ENCODE data around the gene SMIM35.
"Not testable (repeated sequence)": the region's sequence is repeated elsewhere in the genome, so short reads cannot be mapped to it uniquely, and the experiment has no call there.

SMIM35 gene

GRCh38 chr11:118079491-118079890 is 7.3 kb downstream of the SMIM35 start:
- DNase-seq, result no peak

- no peak for DNase-seq
These were observed 7.8 kb downstream of the SMIM35 start for GRCh38 chr11:118078911-118079411.

GRCh38 chr11:118076754-118077281 is 9.9 kb downstream of the SMIM35 start, which contains the start of gene TMPRSS4:
TMPRSS4 (plus strand) TSS chr11:118077078; CDS start chr11:118077303, 225 bp downstream.
- DNase-seq, result no peak

GRCh38 chr11:118074785-118075184 is 12.0 kb downstream of the SMIM35 start:
- DNase-seq, result no peak

GRCh38 chr11:118074091-118074685 is 12.6 kb downstream of the SMIM35 start:
- no peak for DNase-seq

- no peak for DNase-seq
These were observed 13.2 kb downstream of the SMIM35 start for GRCh38 chr11:118073554-118073953.

- DNase-seq, result no peak
These were observed 15.2 kb downstream of the SMIM35 start for GRCh38 chr11:118071416-118072030.

GRCh38 chr11:118068945-118069612 is 17.7 kb downstream of the SMIM35 start:
- DNase-seq, result no peak

GRCh38 chr11:118068206-118068944 is 18.4 kb downstream of the SMIM35 start:
- no peak for DNase-seq

- no peak for DNase-seq
These were observed 19.8 kb downstream of the SMIM35 start for GRCh38 chr11:118067006-118067405.

GRCh38 chr11:118065384-118065783 is 21.4 kb downstream of the SMIM35 start:
- DNase-seq, result no peak

GRCh38 chr11:118064956-118065355 is 21.8 kb downstream of the SMIM35 start:
- DNase-seq, result no peak

- not testable (repeated sequence) for DNase-seq
These were observed 24.1 kb downstream of the SMIM35 start for GRCh38 chr11:118062631-118063030.

GRCh38 chr11:118062181-118062580 is 24.6 kb downstream of the SMIM35 start:
- not testable (repeated sequence) for DNase-seq

GRCh38 chr11:118061586-118062125 is 25.1 kb downstream of the SMIM35 start:
- no peak for DNase-seq

GRCh38 chr11:118060869-118061268 is 25.9 kb downstream of the SMIM35 start:
- DNase-seq, result peak; percentile 61

GRCh38 chr11:118060081-118060661 is 26.6 kb downstream of the SMIM35 start:
- DNase-seq, result peak; percentile 86

GRCh38 chr11:118059246-118059940 is 27.4 kb downstream of the SMIM35 start:
- DNase-seq, result no peak

- peak; percentile 78 for DNase-seq
These were observed 28.2 kb downstream of the SMIM35 start for GRCh38 chr11:118058311-118059245.

Measured in RPMI8226 (cell line).